Anterior cingulate cortex (tissue), 58 donors: Measurements from ENCODE around the gene GPR156.

Experiments
- DNase-seq, 58 donors: peaks; one replicate each; lab custom pipeline; 2025; lab: John Stamatoyannopoulos, UW

The GPR156 gene

GRCh38 chr3:120200493-120201235, 84.4 kb downstream of the GPR156 start:
- DNase-seq, result no peak

- peak in 8 of 58 donors; percentile 2 to 50 (median 11) for DNase-seq
Observed at GRCh38 chr3:120198305-120198878, 86.6 kb downstream of the GPR156 start.

GRCh38 chr3:120196812-120197211, 88.2 kb downstream of the GPR156 start:
- DNase-seq, result no peak

GRCh38 chr3:120196333-120196732, 88.7 kb downstream of the GPR156 start:
- no peak for DNase-seq

- DNase-seq, result no peak
Observed at GRCh38 chr3:120193554-120193953, 91.5 kb downstream of the GPR156 start.

GRCh38 chr3:120192579-120192978, 92.4 kb downstream of the GPR156 start:
- no peak for DNase-seq

GRCh38 chr3:120192159-120192558, 92.9 kb downstream of the GPR156 start:
- no peak for DNase-seq

- DNase-seq, result no peak
Observed at GRCh38 chr3:120182613-120183511, 102.2 kb downstream of the GPR156 start.

- no peak for DNase-seq
Observed at GRCh38 chr3:120181632-120182031, 103.4 kb downstream of the GPR156 start.

GRCh38 chr3:120180731-120181412, 104.2 kb downstream of the GPR156 start:
- DNase-seq, result no peak

GRCh38 chr3:120177707-120178306, 107.2 kb downstream of the GPR156 start:
- no peak for DNase-seq

GRCh38 chr3:120177151-120177550, 107.9 kb downstream of the GPR156 start:
- peak in 3 of 58 donors; percentile 9 to 33 (median 9) for DNase-seq

- DNase-seq, result no peak
Observed at GRCh38 chr3:120174811-120175539, 110.0 kb downstream of the GPR156 start.

- DNase-seq, result no peak
Observed at GRCh38 chr3:120173056-120173675, 111.9 kb downstream of the GPR156 start.

- DNase-seq, result peak in 27 of 58 donors; percentile 3 to 58 (median 18)
Observed at GRCh38 chr3:120172070-120172469, 113.0 kb downstream of the GPR156 start.

GRCh38 chr3:120171134-120171873, 113.7 kb downstream of the GPR156 start:
- DNase-seq, result peak in 9 of 58 donors; percentile 4 to 14 (median 7)

- peak in 1 of 58 donors; percentile 3 for DNase-seq
Observed at GRCh38 chr3:120170223-120170622, 114.8 kb downstream of the GPR156 start.

GRCh38 chr3:120169407-120169806, 115.6 kb downstream of the GPR156 start:
- DNase-seq, result no peak
